Nephron (organoid): ENCODE data around the gene GPT2.

Experiments
- H3K27ac Mint-ChIP-seq, 3 experiments: 2 replicates each; pipeline ENCODE4 v1.8.0; 2020; ENCODE audit warnings: mixed read lengths in 3 of 3, mild to moderate bottlenecking in 2 of 3, moderate library complexity in 1 of 3
- H3K27me3 Mint-ChIP-seq: 2 replicates; pipeline ENCODE4 v1.8.0; 2021; ENCODE audit warnings: low read depth, mild to moderate bottlenecking, moderate library complexity, mixed read lengths
- H3K36me3 Mint-ChIP-seq: 2 replicates; pipeline ENCODE4 v1.8.0; 2020; ENCODE audit warnings: low read depth, mixed read lengths
- H3K4me1 Mint-ChIP-seq: 2 replicates; pipeline ENCODE4 v1.8.0; 2020; ENCODE audit warnings: mixed read lengths
- H3K4me3 Mint-ChIP-seq, 3 experiments: 2 replicates each; pipeline ENCODE4 v1.8.0; 2020; ENCODE audit warnings: mild to moderate bottlenecking in 3 of 3, mixed read lengths in 3 of 3, moderate library complexity in 2 of 3
- H3K9me3 Mint-ChIP-seq: 2 replicates; pipeline ENCODE4 v1.8.0; 2020; ENCODE audit warnings: mixed read lengths
- CTCF ChIP-seq, 3 experiments: fragments of 200-600 bp; sonication (generic); IDR thresholded peaks; one replicate each; pipeline ENCODE4 v1.5.0; 2021; ENCODE audit warnings: antibody characterized with exemption in 3 of 3; ENCODE audit not compliant: unreplicated experiment in 3 of 3

GPT2 gene

DNA sequence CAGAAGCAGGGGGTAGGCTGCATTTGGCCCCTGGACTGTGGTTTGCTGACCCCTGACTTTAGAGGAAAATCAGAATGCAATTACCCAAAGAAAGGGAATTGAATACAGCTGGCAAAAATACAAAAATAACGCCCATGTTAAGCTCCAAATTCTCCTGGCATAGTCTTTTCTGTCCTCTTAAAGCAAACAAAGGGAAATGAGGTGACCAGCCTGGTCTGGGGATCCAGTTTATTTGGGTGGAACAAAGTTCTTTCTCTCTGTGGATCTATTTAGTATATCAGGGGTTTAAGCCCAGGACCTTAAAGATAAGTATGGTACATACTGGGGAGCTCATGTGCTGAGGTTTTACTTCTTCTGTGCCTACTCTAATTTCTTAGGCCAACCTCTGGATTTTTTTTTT is 65.8 kb downstream of the GPT2 start:
- Mint-ChIP-seq H3K9me3 (no peaks in the 10 kb centered on the region), H3K27me3 (no peaks in the 10 kb centered on the region), H3K4me3 (no peak overlapping the region), H3K27ac (no peak overlapping the region), H3K36me3 (peaks cover 5% of the 10 kb centered on the region), H3K4me1 (no peaks in the 10 kb centered on the region)
- no peak for TF ChIP-seq CTCF (IDR thresholded peaks at IDR 0.05; ENCODE audit: unreplicated experiment in 3 of 3)

GRCh38 chr16:46954562-46954961 is 70.4 kb downstream of the GPT2 start:
- H3K36me3 Mint-ChIP-seq: peaks cover 35% of the 10 kb centered on the region
- H3K9me3 Mint-ChIP-seq: no peaks in the 10 kb centered on the region
- no peak overlapping the region for H3K27ac Mint-ChIP-seq
- no peak overlapping the region for H3K4me3 Mint-ChIP-seq
- H3K27me3 Mint-ChIP-seq: no peaks in the 10 kb centered on the region
- TF ChIP-seq CTCF (IDR thresholded peaks at IDR 0.05; ENCODE audit: unreplicated experiment in 3 of 3): no peak
- H3K4me1 Mint-ChIP-seq: no peaks in the 10 kb centered on the region

GRCh38 chr16:46961373-46962353 is 77.5 kb downstream of the GPT2 start:
- no peaks in the 10 kb centered on the region for H3K4me1 Mint-ChIP-seq
- peak overlapping the region in 1 of 3 experiments; percentile 2 for H3K27ac Mint-ChIP-seq
- no peaks in the 10 kb centered on the region for H3K27me3 Mint-ChIP-seq
- no peaks in the 10 kb centered on the region for H3K9me3 Mint-ChIP-seq
- TF ChIP-seq CTCF (IDR thresholded peaks at IDR 0.05; ENCODE audit: unreplicated experiment in 3 of 3): no peak
- H3K36me3 Mint-ChIP-seq: peaks cover 68% of the 10 kb centered on the region
- H3K4me3 Mint-ChIP-seq: no peak overlapping the region

GRCh38 chr16:46962629-46963028 is 78.5 kb downstream of the GPT2 start:
- H3K4me1 Mint-ChIP-seq: no peaks in the 10 kb centered on the region
- no peak overlapping the region for H3K4me3 Mint-ChIP-seq
- no peak for TF ChIP-seq CTCF (IDR thresholded peaks at IDR 0.05; ENCODE audit: unreplicated experiment in 3 of 3)
- H3K27ac Mint-ChIP-seq: peak overlapping the region in 1 of 3 experiments; percentile 2
- no peaks in the 10 kb centered on the region for H3K27me3 Mint-ChIP-seq
- H3K36me3 Mint-ChIP-seq: peaks cover 69% of the 10 kb centered on the region
- H3K9me3 Mint-ChIP-seq: no peaks in the 10 kb centered on the region

GRCh38 chr16:46968063-46968435 is 83.9 kb downstream of the GPT2 start:
- H3K9me3 Mint-ChIP-seq: no peaks in the 10 kb centered on the region
- H3K4me1 Mint-ChIP-seq: peaks cover 14% of the 10 kb centered on the region
- H3K36me3 Mint-ChIP-seq: peaks cover 65% of the 10 kb centered on the region
- no peak overlapping the region for H3K27ac Mint-ChIP-seq
- no peak for TF ChIP-seq CTCF (IDR thresholded peaks at IDR 0.05; ENCODE audit: unreplicated experiment in 3 of 3)
- no peak overlapping the region for H3K4me3 Mint-ChIP-seq
- no peaks in the 10 kb centered on the region for H3K27me3 Mint-ChIP-seq

DNA sequence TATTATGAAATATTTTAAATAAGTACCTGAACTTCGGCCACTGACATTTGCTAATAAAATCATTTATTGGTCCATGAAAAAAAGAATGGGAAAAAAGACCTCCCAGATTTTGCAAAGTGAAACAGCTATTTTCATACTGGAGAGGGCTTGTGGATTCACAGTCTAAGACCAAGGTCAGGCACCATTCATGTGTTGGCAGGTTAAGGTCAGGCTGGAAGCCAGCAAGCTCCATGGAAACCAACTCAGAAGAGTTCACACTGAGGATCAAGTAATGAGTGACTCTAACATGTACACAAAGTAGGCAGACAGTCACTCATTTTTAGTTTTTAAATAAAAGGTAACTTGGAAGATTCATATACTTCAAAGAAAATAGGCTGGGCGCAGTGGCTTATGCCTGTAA is 85.9 kb downstream of the GPT2 start:
- TF ChIP-seq CTCF (IDR thresholded peaks at IDR 0.05; ENCODE audit: unreplicated experiment in 3 of 3): no peak
- Mint-ChIP-seq H3K36me3 (peaks cover 51% of the 10 kb centered on the region), H3K9me3 (no peaks in the 10 kb centered on the region), H3K4me1 (peaks cover 23% of the 10 kb centered on the region), H3K27ac (peak overlapping the region in 1 of 3 experiments; percentile 68), H3K27me3 (no peaks in the 10 kb centered on the region), H3K4me3 (peak overlapping the region; percentile 16 to 41 (median 35))
